ENCODE measurements around the gene ZNF578.

- TF ChIP-seq CTCF (IDR thresholded peaks at IDR 0.05) (no peak), POLR2A (IDR thresholded peaks at IDR 0.05) (no peak)
Observed at GRCh38 chr19:52442179-52442578, 11.2 kb upstream of the ZNF578 start.

Measured in esophagus squamous epithelium (tissue), 4 donors.